GM21786 (cell line): ENCODE results near the gene HOXC6.
A peak's percentile ranks its signal among the peaks of the same experiment; 100 is the strongest.

Source experiments
- ATAC-seq: cut with Tn5 transposase; IDR thresholded peaks from one replicate; pipeline ENCODE4 v1.9.1; 2021; ENCODE audit not compliant: unreplicated experiment

HOXC6 gene

GRCh38 chr12:54012631-54013409 is 15.4 kb upstream of the HOXC6 start:
- no peak for ATAC-seq

GRCh38 chr12:54014377-54015017 is 13.7 kb upstream of the HOXC6 start:
- ATAC-seq, result no peak

- no peak for ATAC-seq
Measured at GRCh38 chr12:54015018-54015931, 13.0 kb upstream of the HOXC6 start.

- ATAC-seq, result no peak
Measured at GRCh38 chr12:54016051-54016450, 12.2 kb upstream of the HOXC6 start.

- no peak for ATAC-seq
Measured at GRCh38 chr12:54016478-54016964, 11.7 kb upstream of the HOXC6 start.

GRCh38 chr12:54017027-54017788 is 11.0 kb upstream of the HOXC6 start:
- peak; percentile 28 for ATAC-seq

GRCh38 chr12:54017878-54018467 is 10.3 kb upstream of the HOXC6 start:
- peak; percentile 81 for ATAC-seq

- ATAC-seq, result no peak
Measured at GRCh38 chr12:54018468-54018984, 9.7 kb upstream of the HOXC6 start.

- no peak for ATAC-seq
Measured at GRCh38 chr12:54019091-54019811, 9.0 kb upstream of the HOXC6 start.

GRCh38 chr12:54019924-54020590 is 8.2 kb upstream of the HOXC6 start:
- no peak for ATAC-seq

GRCh38 chr12:54020591-54021405 is 7.4 kb upstream of the HOXC6 start:
- ATAC-seq, result no peak

- no peak for ATAC-seq
Measured at GRCh38 chr12:54021432-54022013, 6.7 kb upstream of the HOXC6 start.

GRCh38 chr12:54022960-54023884 is 5.0 kb upstream of the HOXC6 start:
- no peak for ATAC-seq

GRCh38 chr12:54024127-54024526 is 4.1 kb upstream of the HOXC6 start:
- ATAC-seq, result no peak

- no peak for ATAC-seq
Measured at GRCh38 chr12:54024581-54025305, 3.5 kb upstream of the HOXC6 start.
